Common myeloid progenitor, CD34-positive (primary cell): ENCODE data around the gene ATP11A.

Source experiments
- CTCF ChIA-PET: fragments of 350-600 bp; sonication (Branson Sonifier 250); formaldehyde crosslinking; loops from one replicate; lab custom pipeline; 2021; ENCODE audit warnings: antibody characterized with exemption; lab: Charles Lee
- POLR2A ChIA-PET: fragments of 350-600 bp; sonication (Branson Sonifier 250); formaldehyde crosslinking; loops from one replicate; lab custom pipeline; 2021; ENCODE audit warnings: antibody characterized with exemption; lab: Charles Lee
- DNase-seq, 3 donors: peaks; one replicate each; pipeline versions ENCODE4 v3.0.0 to v3.0.0-alpha.2; 2013
- H3K27ac ChIP-seq, 2 experiments: 1 replicate in 1 of 2; 2 replicates in 1 of 2; pipeline ENCODE4 v1.7.0; 2013; ENCODE audit warnings: inconsistent platforms in 2 of 2, low read length in 2 of 2, mild to moderate bottlenecking in 2 of 2, low read depth in 1 of 2, moderate library complexity in 1 of 2; ENCODE audit not compliant: severe bottlenecking in 2 of 2, insufficient read depth in 1 of 2, poor library complexity in 1 of 2
- H3K27me3 ChIP-seq, 5 experiments: replicated peaks in 2 of 5; 1 replicate in 3 of 5; 2 replicates in 2 of 5; pipeline versions ENCODE4 v1.6.1 to v1.7.0; 2013; ENCODE audit warnings: low read length in 4 of 5, mild to moderate bottlenecking in 2 of 5, moderate library complexity in 2 of 5, inconsistent platforms in 1 of 5; ENCODE audit not compliant: insufficient read depth in 5 of 5, control insufficient read depth in 4 of 5
- H3K36me3 ChIP-seq, 4 experiments: 1 replicate in 2 of 4; 2 replicates in 2 of 4; pipeline versions ENCODE4 v1.6.1 to v1.7.0; 2013; ENCODE audit warnings: low read length in 3 of 4, control low read depth in 1 of 4, mild to moderate bottlenecking in 1 of 4; ENCODE audit not compliant: control insufficient read depth in 4 of 4, insufficient read depth in 4 of 4
- H3K4me1 ChIP-seq, 4 experiments: 1 replicate in 3 of 4; 2 replicates in 1 of 4; pipeline versions ENCODE4 v1.6.1 to v1.7.1; 2013; ENCODE audit warnings: low read length in 3 of 4, mild to moderate bottlenecking in 3 of 4, control low read depth in 1 of 4, inconsistent platforms in 1 of 4, moderate library complexity in 1 of 4; ENCODE audit not compliant: control insufficient read depth in 4 of 4, insufficient read depth in 4 of 4; ENCODE audit errors: control extremely low read depth in 1 of 4
- H3K4me3 ChIP-seq, 7 experiments: 1 replicate in 4 of 7; 2 replicates in 3 of 7; pipeline versions ENCODE4 v1.5.1 to v1.7.0; 2013; ENCODE audit warnings: mild to moderate bottlenecking in 7 of 7, low read length in 6 of 7, moderate library complexity in 6 of 7, inconsistent platforms in 2 of 7, low read depth in 2 of 7, control low read depth in 1 of 7; ENCODE audit not compliant: insufficient read depth in 4 of 7, control insufficient read depth in 1 of 7; ENCODE audit errors: extremely low read depth in 1 of 7
- H3K9me3 ChIP-seq, 5 experiments: 1 replicate in 4 of 5; 2 replicates in 1 of 5; pipeline versions ENCODE4 v1.6.1 to v1.7.1; 2013; ENCODE audit warnings: low read length in 4 of 5, mild to moderate bottlenecking in 2 of 5, inconsistent platforms in 1 of 5, low read depth in 1 of 5, moderate library complexity in 1 of 5; ENCODE audit not compliant: control insufficient read depth in 4 of 5, insufficient read depth in 2 of 5; ENCODE audit errors: control extremely low read depth in 1 of 5
- WGBS: methylation state at CpG from one replicate; pipeline ENCODE4 v1.1.5; 2013; ENCODE audit not compliant: insufficient coverage; 5-methylcytosine and 5-hydroxymethylcytosine counted together

The ATP11A gene

GRCh38 chr13:112731667-112732616 is 42.1 kb downstream of the ATP11A start:
- H3K27ac ChIP-seq = no peak overlapping the region
- H3K36me3 ChIP-seq = no peaks in the 10 kb centered on the region
- POLR2A ChIA-PET = no interaction called here
- H3K9me3 ChIP-seq = no peaks in the 10 kb centered on the region
- WGBS = 94% methylated on average over 12 of the region's 20 CpGs
- DNase-seq = no peak
- no peak overlapping the region for H3K4me3 ChIP-seq
- CTCF ChIA-PET = no interaction called here
- H3K27me3 ChIP-seq = no peaks in the 10 kb centered on the region
- H3K4me1 ChIP-seq = peaks cover 0 to 4% (median 0%) of the 10 kb centered on the region in 4 experiments

GRCh38 chr13:112732679-112733078 is 42.8 kb downstream of the ATP11A start:
- no peak for DNase-seq
- Histone ChIP-seq H3K27ac (no peak overlapping the region), H3K27me3 (no peaks in the 10 kb centered on the region), H3K36me3 (no peaks in the 10 kb centered on the region), H3K4me1 (peaks cover 0 to 3% (median 0%) of the 10 kb centered on the region in 4 experiments), H3K4me3 (no peak overlapping the region), H3K9me3 (no peaks in the 10 kb centered on the region)
- 93% methylated on average over 9 of the region's 10 CpGs for WGBS
- CTCF ChIA-PET = no interaction called here
- POLR2A ChIA-PET = no interaction called here

GRCh38 chr13:112733112-112733511 is 43.3 kb downstream of the ATP11A start:
- WGBS = 85% methylated on average over 4 of the region's 6 CpGs

GRCh38 chr13:112733661-112734379 is 44.0 kb downstream of the ATP11A start:
- no peak overlapping the region for H3K4me3 ChIP-seq
- no peaks in the 10 kb centered on the region for H3K27me3 ChIP-seq
- H3K27ac ChIP-seq = no peak overlapping the region
- H3K36me3 ChIP-seq = no peaks in the 10 kb centered on the region
- H3K9me3 ChIP-seq = no peaks in the 10 kb centered on the region
- WGBS = 90% methylated on average over 4 of the region's 7 CpGs
- DNase-seq = no peak
- peaks cover 0 to 3% (median 0%) of the 10 kb centered on the region in 4 experiments for H3K4me1 ChIP-seq
- ChIA-PET POLR2A (no interaction called here), CTCF (no interaction called here)

More at GRCh38 chr13:112733112-112733511, 43.3 kb downstream of the ATP11A start:
- Histone ChIP-seq H3K9me3 (no peaks in the 10 kb centered on the region), H3K36me3 (no peaks in the 10 kb centered on the region), H3K4me3 (no peak overlapping the region), H3K27ac (no peak overlapping the region), H3K27me3 (no peaks in the 10 kb centered on the region), H3K4me1 (peaks cover 0 to 3% (median 0%) of the 10 kb centered on the region in 4 experiments)
- DNase-seq = no peak
- ChIA-PET CTCF (no interaction called here), POLR2A (no interaction called here)

GRCh38 chr13:112734696-112735547 is 45.1 kb downstream of the ATP11A start:
- CTCF ChIA-PET = no interaction called here
- Histone ChIP-seq H3K4me3 (no peak overlapping the region), H3K36me3 (no peaks in the 10 kb centered on the region), H3K4me1 (peaks cover 0 to 3% (median 0%) of the 10 kb centered on the region in 4 experiments), H3K27ac (no peak overlapping the region), H3K27me3 (no peaks in the 10 kb centered on the region), H3K9me3 (no peaks in the 10 kb centered on the region)
- POLR2A ChIA-PET = no interaction called here
- no peak for DNase-seq
- 99% methylated on average over 11 of the region's 17 CpGs for WGBS

- Histone ChIP-seq H3K4me1 (peaks cover 0 to 7% (median 0%) of the 10 kb centered on the region in 4 experiments), H3K27me3 (no peaks in the 10 kb centered on the region), H3K27ac (no peak overlapping the region), H3K4me3 (no peak overlapping the region), H3K36me3 (no peaks in the 10 kb centered on the region), H3K9me3 (no peaks in the 10 kb centered on the region)
- ChIA-PET POLR2A (no interaction called here), CTCF (no interaction called here)
- DNase-seq = no peak
- 93% methylated on average over 17 of the region's 17 CpGs for WGBS
Observed at GRCh38 chr13:112735791-112736190, 46.0 kb downstream of the ATP11A start.
